Ishikawa (cell line): ENCODE data around the gene LRRC10B.
A peak's percentile ranks its signal among the peaks of the same experiment; 100 is the strongest.

Experiments used
- CEBPB ChIP-seq: IDR thresholded peaks from 2 replicates; pipeline ENCODE4 v1.6.1; 2012
- CREB1 ChIP-seq: IDR thresholded peaks from 2 replicates; pipeline ENCODE4 v1.6.1; 2012; ENCODE audit warnings: low read depth
- EGR1 ChIP-seq: IDR thresholded peaks from 2 replicates; pipeline ENCODE4 v1.6.1; 2012
- EP300 ChIP-seq: IDR thresholded peaks from 2 replicates; pipeline ENCODE4 v1.6.1; 2012; ENCODE audit warnings: borderline replicate concordance
- FOXM1 ChIP-seq: IDR thresholded peaks from 2 replicates; pipeline ENCODE4 v1.6.1; 2012; ENCODE audit warnings: low read depth, borderline replicate concordance
- NFIC ChIP-seq: IDR thresholded peaks from 2 replicates; pipeline ENCODE4 v1.6.1; 2012
- RAD21 ChIP-seq: IDR thresholded peaks from 2 replicates; pipeline ENCODE4 v1.6.1; 2012; ENCODE audit warnings: low read depth
- TAF1 ChIP-seq: IDR thresholded peaks from 2 replicates; pipeline ENCODE4 v1.6.1; 2012; ENCODE audit warnings: low read depth, mild to moderate bottlenecking
- TCF12 ChIP-seq: IDR thresholded peaks from 2 replicates; pipeline ENCODE4 v1.6.1; 2012; ENCODE audit warnings: low read depth
- TEAD4 ChIP-seq: IDR thresholded peaks from 2 replicates; pipeline ENCODE4 v1.6.1; 2012
- YY1 ChIP-seq: IDR thresholded peaks from 2 replicates; pipeline ENCODE4 v1.6.1; 2012; ENCODE audit warnings: low read depth
- ZBTB7A ChIP-seq: IDR thresholded peaks from 2 replicates; pipeline ENCODE4 v1.6.1; 2012; ENCODE audit warnings: low read depth
- TF ChIP-seq, protein P1 (sequence below): IDR thresholded peaks from 2 replicates; pipeline ENCODE4 v1.6.1; 2012; ENCODE audit warnings: low read depth, mild to moderate bottlenecking
- TF ChIP-seq, protein P2 (sequence below): IDR thresholded peaks from 2 replicates; pipeline ENCODE4 v1.6.1; 2012
- TF ChIP-seq, protein P3 (sequence below): IDR thresholded peaks from 2 replicates; pipeline ENCODE4 v1.6.1; 2012

The LRRC10B gene

DNA sequence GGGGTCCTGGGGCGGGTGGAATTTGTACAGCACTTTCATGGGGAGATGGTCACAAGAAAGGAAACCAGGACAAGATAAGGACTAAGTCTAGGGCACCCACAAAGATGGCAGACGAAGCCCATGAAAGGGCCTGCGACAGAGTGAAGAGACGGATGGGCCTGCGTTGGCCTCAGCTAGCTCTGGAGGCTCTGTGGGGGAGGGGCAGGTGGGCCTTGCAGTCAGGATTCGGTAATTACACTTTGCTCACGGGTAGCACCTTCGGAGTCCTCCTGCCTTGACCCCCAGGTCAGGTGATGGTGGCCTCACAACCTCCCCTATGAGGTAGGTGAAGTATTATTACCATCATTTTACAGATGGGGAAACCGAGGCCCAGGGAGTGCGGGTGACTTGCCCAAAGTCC, 7.1 kb downstream of the LRRC10B start:
- TF ChIP-seq YY1 (no peak), CEBPB (no peak), NFIC (no peak), ZBTB7A (no peak), TEAD4 (no peak), EGR1 (no peak), TCF12 (no peak), CREB1 (no peak), RAD21 (no peak), TAF1 (no peak), EP300 (no peak), FOXM1 (no peak)
- TF ChIP-seq, protein P1, sequence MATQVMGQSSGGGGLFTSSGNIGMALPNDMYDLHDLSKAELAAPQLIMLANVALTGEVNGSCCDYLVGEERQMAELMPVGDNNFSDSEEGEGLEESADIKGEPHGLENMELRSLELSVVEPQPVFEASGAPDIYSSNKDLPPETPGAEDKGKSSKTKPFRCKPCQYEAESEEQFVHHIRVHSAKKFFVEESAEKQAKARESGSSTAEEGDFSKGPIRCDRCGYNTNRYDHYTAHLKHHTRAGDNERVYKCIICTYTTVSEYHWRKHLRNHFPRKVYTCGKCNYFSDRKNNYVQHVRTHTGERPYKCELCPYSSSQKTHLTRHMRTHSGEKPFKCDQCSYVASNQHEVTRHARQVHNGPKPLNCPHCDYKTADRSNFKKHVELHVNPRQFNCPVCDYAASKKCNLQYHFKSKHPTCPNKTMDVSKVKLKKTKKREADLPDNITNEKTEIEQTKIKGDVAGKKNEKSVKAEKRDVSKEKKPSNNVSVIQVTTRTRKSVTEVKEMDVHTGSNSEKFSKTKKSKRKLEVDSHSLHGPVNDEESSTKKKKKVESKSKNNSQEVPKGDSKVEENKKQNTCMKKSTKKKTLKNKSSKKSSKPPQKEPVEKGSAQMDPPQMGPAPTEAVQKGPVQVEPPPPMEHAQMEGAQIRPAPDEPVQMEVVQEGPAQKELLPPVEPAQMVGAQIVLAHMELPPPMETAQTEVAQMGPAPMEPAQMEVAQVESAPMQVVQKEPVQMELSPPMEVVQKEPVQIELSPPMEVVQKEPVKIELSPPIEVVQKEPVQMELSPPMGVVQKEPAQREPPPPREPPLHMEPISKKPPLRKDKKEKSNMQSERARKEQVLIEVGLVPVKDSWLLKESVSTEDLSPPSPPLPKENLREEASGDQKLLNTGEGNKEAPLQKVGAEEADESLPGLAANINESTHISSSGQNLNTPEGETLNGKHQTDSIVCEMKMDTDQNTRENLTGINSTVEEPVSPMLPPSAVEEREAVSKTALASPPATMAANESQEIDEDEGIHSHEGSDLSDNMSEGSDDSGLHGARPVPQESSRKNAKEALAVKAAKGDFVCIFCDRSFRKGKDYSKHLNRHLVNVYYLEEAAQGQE = no peak
- TF ChIP-seq, protein P2, sequence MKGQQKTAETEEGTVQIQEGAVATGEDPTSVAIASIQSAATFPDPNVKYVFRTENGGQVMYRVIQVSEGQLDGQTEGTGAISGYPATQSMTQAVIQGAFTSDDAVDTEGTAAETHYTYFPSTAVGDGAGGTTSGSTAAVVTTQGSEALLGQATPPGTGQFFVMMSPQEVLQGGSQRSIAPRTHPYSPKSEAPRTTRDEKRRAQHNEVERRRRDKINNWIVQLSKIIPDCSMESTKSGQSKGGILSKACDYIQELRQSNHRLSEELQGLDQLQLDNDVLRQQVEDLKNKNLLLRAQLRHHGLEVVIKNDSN = no peak
- TF ChIP-seq, protein P3, sequence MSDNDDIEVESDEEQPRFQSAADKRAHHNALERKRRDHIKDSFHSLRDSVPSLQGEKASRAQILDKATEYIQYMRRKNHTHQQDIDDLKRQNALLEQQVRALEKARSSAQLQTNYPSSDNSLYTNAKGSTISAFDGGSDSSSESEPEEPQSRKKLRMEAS = no peak

DNA sequence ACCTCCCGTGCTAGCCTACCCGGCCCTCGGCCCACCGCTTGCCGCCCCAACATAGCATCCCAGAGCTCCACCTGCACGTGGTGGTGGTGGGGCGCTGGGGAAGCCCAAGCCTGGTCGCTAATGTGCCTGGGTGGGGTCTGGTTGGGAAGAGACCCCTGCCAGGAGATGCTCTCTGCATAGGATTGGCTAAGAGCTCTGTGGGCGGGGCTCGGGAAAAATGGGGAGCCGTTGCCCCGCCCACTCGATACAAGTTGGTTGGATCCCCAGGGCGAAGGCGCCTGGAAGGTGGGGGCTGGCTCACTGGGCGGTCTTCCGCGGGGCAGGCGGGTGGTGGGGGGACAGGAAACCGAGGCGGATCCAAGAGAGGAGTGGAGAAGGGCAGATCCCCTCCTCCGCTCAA, 7.6 kb downstream of the LRRC10B start:
- TF ChIP-seq YY1 (no peak), EP300 (no peak), TAF1 (no peak), CEBPB (no peak), ZBTB7A (no peak), FOXM1 (no peak), TEAD4 (no peak), RAD21 (no peak), TCF12 (no peak), EGR1 (no peak)
- TF ChIP-seq, protein P2 = no peak
- TF ChIP-seq, protein P1 = no peak
- TF ChIP-seq, protein P3 = no peak

DNA sequence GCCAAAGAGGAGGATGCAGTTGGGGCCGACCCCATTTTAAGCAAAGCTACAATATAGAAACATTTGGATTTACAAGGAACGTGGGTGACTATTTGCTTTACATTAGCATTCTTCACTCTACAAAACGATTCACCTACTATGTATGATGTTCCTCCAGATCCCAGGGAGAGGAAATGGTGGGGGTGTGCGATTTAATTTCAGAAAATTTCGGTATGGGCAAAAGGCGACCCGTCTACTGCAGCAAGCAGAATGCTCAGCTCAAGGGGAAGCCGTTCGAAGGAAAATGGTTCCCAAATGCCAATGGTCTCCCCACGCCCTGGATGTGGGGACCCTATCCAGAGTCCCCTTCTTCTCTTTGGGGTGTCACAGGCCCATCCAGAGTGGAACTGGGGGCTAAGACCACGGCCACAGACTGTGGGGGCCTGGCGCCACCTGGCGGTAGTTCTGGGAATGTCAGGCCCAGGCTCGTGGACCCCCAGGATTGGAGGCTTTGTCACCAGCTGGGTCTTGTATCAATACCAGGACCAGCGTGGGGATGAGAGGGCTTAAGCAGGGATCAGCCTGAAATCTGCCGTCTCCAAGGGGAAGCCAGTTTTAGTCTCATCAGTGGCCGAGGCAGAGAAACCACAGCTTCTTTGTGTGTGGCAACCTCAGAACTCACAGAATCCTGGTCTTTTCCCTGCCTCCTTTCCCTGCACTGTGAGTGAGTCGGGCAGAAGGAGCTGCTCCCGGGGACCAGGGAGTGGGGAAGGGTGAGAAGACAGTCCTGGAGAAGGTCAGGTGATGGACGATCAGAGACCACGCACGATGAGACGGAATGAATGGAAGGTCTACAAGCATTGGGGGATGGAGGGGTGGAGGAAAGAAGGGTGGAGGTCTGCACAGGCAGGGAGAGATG, 8.4 kb downstream of the LRRC10B start:
- peak; percentile 44; the same call in 1 of the 2 replicates for TF ChIP-seq ZBTB7A
- TF ChIP-seq, protein P2 = no peak
- TF ChIP-seq RAD21 = peak; percentile 94

DNA sequence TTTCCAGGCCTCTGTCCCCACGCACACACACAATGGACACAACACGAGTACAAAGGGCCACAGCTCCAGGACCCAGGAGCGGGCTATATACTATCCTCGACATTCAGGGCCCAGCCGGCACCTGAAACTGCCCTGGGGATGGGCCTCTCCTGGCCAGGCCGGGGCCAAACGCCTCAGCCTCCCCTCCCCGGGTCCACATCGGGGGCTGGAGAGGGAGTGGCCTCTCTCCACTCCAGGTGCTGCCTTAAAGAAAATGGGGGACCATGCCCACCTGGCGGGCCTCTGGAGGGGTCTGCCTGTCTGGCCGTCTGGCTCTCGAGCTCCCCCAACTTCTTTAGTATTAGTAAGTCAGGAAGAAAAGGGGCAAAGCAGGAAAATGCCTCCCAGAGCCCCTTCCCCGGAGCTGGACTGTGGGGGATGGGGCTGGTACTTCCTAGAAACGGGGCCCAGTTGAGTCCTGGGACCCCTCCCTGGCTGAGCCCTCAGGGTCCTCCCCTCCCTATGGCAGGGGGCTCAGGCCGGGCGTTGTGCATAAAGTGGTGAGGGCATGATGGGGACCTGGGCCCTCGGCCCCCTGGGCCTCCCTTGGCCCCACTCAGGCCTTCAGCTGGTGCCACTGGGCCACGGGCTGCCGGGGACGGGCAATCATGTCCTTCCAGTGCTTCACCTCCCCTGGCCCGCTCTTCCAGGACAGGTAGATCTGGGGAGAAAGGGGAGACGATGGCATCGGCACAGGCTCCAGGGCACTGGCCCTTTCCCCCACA, 9.7 kb downstream of the LRRC10B start:
- TF ChIP-seq, protein P3 = no peak
- TF ChIP-seq CEBPB = no peak
- TF ChIP-seq NFIC = no peak
- no peak for TF ChIP-seq EGR1
- TF ChIP-seq, protein P1 = no peak
- no peak for TF ChIP-seq ZBTB7A
- TF ChIP-seq RAD21 = no peak
- no peak for TF ChIP-seq TCF12
- TF ChIP-seq TAF1 = no peak
- TF ChIP-seq, protein P2 = no peak
- TF ChIP-seq YY1 = no peak
